Neural progenitor cell (in vitro differentiated cells): ENCODE data around the gene IDI1. TPM values are rescaled to one million over a fixed set of nuclear protein-coding genes. Genes with fewer than 3 reads are reported as not detected.
"Not testable (repeated sequence)": the region's sequence is repeated elsewhere in the genome, so short reads cannot be mapped to it uniquely, and the experiment has no call there.

Experiments
- DNase-seq: peaks from one replicate; pipeline ENCODE4 v3.0.0-alpha.2; 2016; ENCODE audit warnings: low spot score
- H2AFZ ChIP-seq: fragments of 200-600 bp; sonication (generic); replicated peaks from 2 replicates; pipeline ENCODE4 v1.6.1; 2016; ENCODE audit warnings: antibody characterized with exemption
- H3F3A ChIP-seq: fragments of 200-600 bp; sonication (generic); 2 replicates; pipeline ENCODE4 v1.6.1; 2016; ENCODE audit warnings: antibody characterized with exemption, low read depth
- H3K27ac ChIP-seq: fragments of 200-600 bp; sonication (generic); 2 replicates; pipeline ENCODE4 v1.5.1; 2016; ENCODE audit warnings: mild to moderate bottlenecking
- H3K27me3 ChIP-seq: fragments of 200-600 bp; sonication (generic); 2 replicates; pipeline ENCODE4 v1.6.1; 2016; ENCODE audit warnings: mild to moderate bottlenecking, moderate library complexity
- H3K36me3 ChIP-seq: fragments of 200-600 bp; sonication (generic); 2 replicates; pipeline ENCODE4 v1.5.1; 2016
- H3K4me1 ChIP-seq: fragments of 200-600 bp; sonication (generic); 2 replicates; pipeline ENCODE4 v1.6.1; 2016; ENCODE audit warnings: mixed run types
- H3K4me2 ChIP-seq: fragments of 200-600 bp; sonication (generic); 2 replicates; pipeline ENCODE4 v1.6.1; 2016
- H3K4me3 ChIP-seq: fragments of 200-600 bp; sonication (generic); 2 replicates; pipeline ENCODE4 v1.5.1; 2016
- H3K79me2 ChIP-seq: fragments of 200-600 bp; sonication (generic); 2 replicates; pipeline ENCODE4 v1.6.1; 2016; ENCODE audit warnings: low read depth
- H3K9ac ChIP-seq: fragments of 200-600 bp; sonication (generic); 2 replicates; pipeline ENCODE4 v1.6.1; 2016
- H3K9me3 ChIP-seq: fragments of 200-600 bp; sonication (generic); 2 replicates; pipeline ENCODE4 v1.5.1; 2016; ENCODE audit warnings: low read depth
- H4K20me1 ChIP-seq: fragments of 200-600 bp; sonication (generic); 2 replicates; pipeline ENCODE4 v1.6.1; 2016; ENCODE audit warnings: low read depth
- H3K27ac Mint-ChIP-seq: 3 replicates; pipeline ENCODE4 v1.8.0; 2021; ENCODE audit warnings: mixed read lengths
- H3K27me3 Mint-ChIP-seq: 2 replicates; pipeline ENCODE4 v1.8.0; 2022; ENCODE audit warnings: low read depth, mild to moderate bottlenecking, inconsistent platforms, moderate library complexity, mixed read lengths; ENCODE audit not compliant: insufficient read depth
- H3K36me3 Mint-ChIP-seq: 3 replicates; pipeline ENCODE4 v1.8.0; 2021; ENCODE audit warnings: mixed read lengths
- H3K4me1 Mint-ChIP-seq: 3 replicates; pipeline ENCODE4 v1.8.0; 2021; ENCODE audit warnings: mixed read lengths
- H3K4me3 Mint-ChIP-seq: 3 replicates; pipeline ENCODE4 v1.8.0; 2021; ENCODE audit warnings: mild to moderate bottlenecking, moderate library complexity, mixed read lengths
- H3K9me3 Mint-ChIP-seq: 3 replicates; pipeline ENCODE4 v1.8.0; 2020; ENCODE audit warnings: mixed read lengths
- CTCF ChIP-seq: fragments of 200-600 bp; sonication (generic); IDR thresholded peaks from 2 replicates; pipeline ENCODE4 v1.5.1; 2017; ENCODE audit warnings: antibody characterized with exemption, mild to moderate bottlenecking
- EZH2 ChIP-seq: fragments of 200-600 bp; sonication (generic); IDR thresholded peaks from 2 replicates; pipeline ENCODE4 v1.6.1; 2017; ENCODE audit warnings: antibody characterized with exemption, mild to moderate bottlenecking, moderate library complexity
- EZH2phosphoT487 ChIP-seq: fragments of 200-600 bp; sonication (generic); IDR thresholded peaks from 2 replicates; pipeline ENCODE4 v1.6.1; 2017; ENCODE audit warnings: antibody characterized with exemption
- total RNA-seq: library from RNA; depleted of rRNA; stranded (reverse); fragments of >200 nt; gene quantifications from 2 replicates; pipeline ENCODE4 v1.2.3, GENCODE V29; 2015; ENCODE audit warnings: low replicate concordance

The IDI1 gene
- total RNA-seq, 1 donor from 2014 or later = 168 TPM

- no peak overlapping the region for H2AFZ ChIP-seq
- H3K9me3 ChIP-seq = no peaks in the 10 kb centered on the region
- Mint-ChIP-seq H3K27ac (no peak overlapping the region), H3K4me1 (no peaks in the 10 kb centered on the region), H3K9me3 (no peaks in the 10 kb centered on the region), H3K4me3 (no peak overlapping the region), H3K36me3 (peaks cover 2% of the 10 kb centered on the region), H3K27me3 (peaks cover 2% of the 10 kb centered on the region)
- H3K9ac ChIP-seq = no peak overlapping the region
- no peaks in the 10 kb centered on the region for H3K79me2 ChIP-seq
- H3K4me2 ChIP-seq = no peak overlapping the region
- H3K36me3 ChIP-seq = no peaks in the 10 kb centered on the region
- no peak overlapping the region for H3K4me3 ChIP-seq
- no peaks in the 10 kb centered on the region for H3K27me3 ChIP-seq
- no peaks in the 10 kb centered on the region for H3K4me1 ChIP-seq
- H3F3A ChIP-seq = peaks cover 3% of the 10 kb centered on the region
- no peak for DNase-seq
- H4K20me1 ChIP-seq = no peaks in the 10 kb centered on the region
- no peak overlapping the region for H3K27ac ChIP-seq
- TF ChIP-seq EZH2phosphoT487 (no peak), CTCF (no peak), EZH2 (no peak)
These were observed 22.0 kb upstream of the IDI1 start for GRCh38 chr10:1070919-1071318.

- no peaks in the 10 kb centered on the region for H3K79me2 ChIP-seq
- no peaks in the 10 kb centered on the region for H3K4me1 ChIP-seq
- H3K27me3 Mint-ChIP-seq = peaks cover 2% of the 10 kb centered on the region
- H3K9ac ChIP-seq = no peak overlapping the region
- no peak overlapping the region for H3K4me2 ChIP-seq
- TF ChIP-seq CTCF (no peak), EZH2 (no peak), EZH2phosphoT487 (no peak)
- no peak for DNase-seq
- H3K4me3 Mint-ChIP-seq = no peak overlapping the region
- H3F3A ChIP-seq = peaks cover 3% of the 10 kb centered on the region
- no peak overlapping the region for H3K27ac ChIP-seq
- no peaks in the 10 kb centered on the region for H3K27me3 ChIP-seq
- H3K4me1 Mint-ChIP-seq = peaks cover 7% of the 10 kb centered on the region
- no peak overlapping the region for H3K4me3 ChIP-seq
- H3K36me3 ChIP-seq = no peaks in the 10 kb centered on the region
- H3K9me3 ChIP-seq = no peaks in the 10 kb centered on the region
- H4K20me1 ChIP-seq = peaks cover 4% of the 10 kb centered on the region
- no peak overlapping the region for H2AFZ ChIP-seq
- no peak overlapping the region for H3K27ac Mint-ChIP-seq
- H3K36me3 Mint-ChIP-seq = peaks cover 6% of the 10 kb centered on the region
- no peaks in the 10 kb centered on the region for H3K9me3 Mint-ChIP-seq
These were observed 19.8 kb upstream of the IDI1 start for GRCh38 chr10:1068380-1069361.

GRCh38 chr10:1066734-1067133 is 17.8 kb upstream of the IDI1 start:
- not testable (repeated sequence) for H3K27me3 Mint-ChIP-seq, H3K9ac ChIP-seq, H3K4me3 Mint-ChIP-seq, H3K4me1 ChIP-seq, H3K4me2 ChIP-seq, H3K9me3 ChIP-seq, H3K36me3 ChIP-seq, H3K79me2 ChIP-seq, H3K27me3 ChIP-seq, H3K36me3 Mint-ChIP-seq, H3K27ac Mint-ChIP-seq, H3F3A ChIP-seq, DNase-seq, H3K27ac ChIP-seq, H3K4me3 ChIP-seq, H3K4me1 Mint-ChIP-seq, H4K20me1 ChIP-seq, H3K9me3 Mint-ChIP-seq, H2AFZ ChIP-seq

- Histone ChIP-seq H3K27me3 (no peaks in the 10 kb centered on the region), H3K27ac (no peak overlapping the region), H3F3A (no peaks in the 10 kb centered on the region), H3K4me1 (no peaks in the 10 kb centered on the region), H2AFZ (no peak overlapping the region), H3K79me2 (peaks cover 27% of the 10 kb centered on the region), H3K9me3 (no peaks in the 10 kb centered on the region), H4K20me1 (peaks cover 6% of the 10 kb centered on the region), H3K4me2 (no peak overlapping the region), H3K36me3 (no peaks in the 10 kb centered on the region), H3K9ac (no peak overlapping the region), H3K4me3 (no peak overlapping the region)
- TF ChIP-seq EZH2 = no peak
- no peak for TF ChIP-seq CTCF
- no peak for TF ChIP-seq EZH2phosphoT487
- H3K27ac Mint-ChIP-seq = no peak overlapping the region
- H3K4me1 Mint-ChIP-seq = peaks cover 8% of the 10 kb centered on the region
- H3K36me3 Mint-ChIP-seq = peaks cover 6% of the 10 kb centered on the region
- H3K27me3 Mint-ChIP-seq = peaks cover 2% of the 10 kb centered on the region
- H3K9me3 Mint-ChIP-seq = no peaks in the 10 kb centered on the region
- no peak for DNase-seq
- H3K4me3 Mint-ChIP-seq = no peak overlapping the region
These were observed 16.0 kb upstream of the IDI1 start for GRCh38 chr10:1064964-1065247.
